NCI-H128 (cell line): ENCODE data around the gene EML4.

Experiments used
- DNase-seq: peaks from one replicate; lab custom pipeline; 2025; ENCODE audit not compliant: unreplicated experiment; lab: John Stamatoyannopoulos, UW

The EML4 gene

DNA sequence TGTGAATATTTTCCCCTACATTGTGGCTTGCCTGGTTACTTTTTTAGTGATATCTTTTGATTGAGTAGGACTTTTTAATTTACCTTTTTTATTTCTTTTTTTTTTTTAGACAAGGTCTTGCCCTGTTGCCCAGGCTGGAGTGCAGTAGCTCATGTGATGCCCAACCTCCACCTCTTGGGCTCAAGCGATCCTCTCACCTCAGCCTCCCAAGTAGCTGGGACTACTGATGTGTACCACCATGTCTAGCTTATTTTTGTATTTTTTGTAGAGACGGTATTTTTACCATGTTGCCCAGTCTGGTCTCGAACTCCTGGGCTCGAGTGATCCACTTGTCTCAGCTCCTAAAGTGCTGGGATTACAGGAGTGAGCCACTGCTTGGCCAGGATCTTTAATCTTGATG is 25.3 kb downstream of the EML4 start:
- DNase-seq: no peak

DNA sequence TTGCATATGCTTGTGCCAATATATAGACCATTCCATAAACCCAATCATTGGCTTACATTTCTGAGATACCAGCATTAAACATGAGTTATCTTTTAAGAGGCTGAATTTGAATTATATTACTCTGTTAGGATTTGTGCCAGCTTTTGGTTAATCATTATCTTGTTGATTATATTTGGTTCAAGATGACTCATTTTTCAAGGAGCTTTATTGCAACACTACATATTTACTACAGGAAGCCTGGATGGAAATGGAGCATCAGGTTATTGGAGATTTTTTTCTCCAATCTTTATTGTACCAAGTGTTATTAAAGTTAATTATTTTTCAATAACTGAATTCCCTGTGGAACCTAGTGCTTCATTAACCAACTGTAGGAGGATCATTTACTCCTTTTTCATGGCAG is 26.4 kb downstream of the EML4 start:
- DNase-seq: no peak

DNA sequence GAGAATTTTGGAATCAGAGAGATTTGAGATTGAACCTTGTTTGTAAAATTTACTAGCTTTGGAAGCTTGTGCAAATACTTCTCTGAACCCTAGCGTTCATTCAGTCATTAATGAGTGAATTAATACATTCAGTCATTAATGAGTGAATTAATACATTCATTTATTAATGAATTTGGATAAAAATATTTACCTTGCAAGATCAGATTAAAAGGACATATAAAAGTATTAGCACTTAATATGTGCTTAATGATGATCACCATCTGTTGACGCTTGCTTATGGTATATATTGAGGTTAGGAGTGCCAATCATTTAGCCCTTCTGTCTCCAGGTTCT is 26.9 kb downstream of the EML4 start:
- no peak for DNase-seq

DNA sequence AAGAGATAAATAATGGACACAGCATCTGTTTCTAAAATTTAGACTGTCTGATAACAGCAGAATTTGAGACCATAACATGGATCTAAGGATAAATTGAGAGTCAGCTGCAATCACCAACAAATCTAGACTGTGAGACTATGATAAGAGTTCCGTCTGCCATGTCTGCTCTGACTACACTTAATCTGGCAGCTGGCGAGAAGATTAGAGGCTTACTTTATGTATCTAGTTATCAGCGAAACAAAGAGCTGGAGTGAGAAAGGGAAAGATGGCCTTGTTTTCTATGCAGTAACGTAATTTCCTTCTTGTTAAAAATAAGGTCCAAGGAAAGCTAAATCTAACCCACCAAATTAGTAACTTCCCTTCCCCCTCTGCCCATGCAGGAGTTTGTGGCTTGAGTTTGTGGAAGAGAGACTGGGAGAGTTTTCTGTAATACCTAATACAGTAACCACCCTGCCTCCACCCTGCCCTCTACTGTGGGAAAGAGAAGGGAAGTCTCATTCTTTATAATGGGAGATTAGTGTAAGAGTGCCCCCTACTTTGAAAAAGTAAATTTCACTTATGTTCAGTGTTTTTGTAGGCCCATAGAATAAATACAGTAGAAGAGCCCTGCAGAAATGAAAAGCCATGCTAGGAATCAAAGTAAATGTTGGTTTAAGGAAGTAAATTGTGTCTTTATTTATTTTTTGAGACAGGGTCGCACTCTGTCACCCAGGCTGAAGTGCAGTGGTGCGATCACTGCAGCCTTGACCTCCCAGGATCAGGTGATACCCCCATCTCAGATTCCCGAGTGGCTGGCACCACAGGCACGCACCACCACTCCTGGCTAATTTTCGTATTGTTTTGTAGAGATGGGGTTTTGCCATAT is 27.5 kb downstream of the EML4 start:
- no peak for DNase-seq

DNA sequence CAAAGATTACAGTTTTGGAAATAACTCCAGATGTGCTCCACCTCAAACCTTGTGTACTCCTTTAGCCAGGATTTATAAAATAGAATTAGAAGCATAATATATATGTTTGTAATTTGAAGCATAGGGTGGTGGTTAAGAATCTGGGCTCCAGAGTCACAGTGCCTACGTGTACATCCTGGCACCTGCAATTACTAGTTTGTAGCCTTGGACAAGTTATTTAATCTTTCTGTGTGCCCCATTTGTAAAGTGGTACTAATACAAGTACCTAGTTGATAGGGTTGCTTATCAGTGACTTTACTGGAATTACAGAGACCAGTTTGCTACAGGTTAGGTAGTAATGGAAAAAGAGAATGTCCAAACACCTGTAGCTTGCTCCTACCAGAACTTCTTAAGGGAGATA is 28.6 kb downstream of the EML4 start:
- DNase-seq: no peak

DNA sequence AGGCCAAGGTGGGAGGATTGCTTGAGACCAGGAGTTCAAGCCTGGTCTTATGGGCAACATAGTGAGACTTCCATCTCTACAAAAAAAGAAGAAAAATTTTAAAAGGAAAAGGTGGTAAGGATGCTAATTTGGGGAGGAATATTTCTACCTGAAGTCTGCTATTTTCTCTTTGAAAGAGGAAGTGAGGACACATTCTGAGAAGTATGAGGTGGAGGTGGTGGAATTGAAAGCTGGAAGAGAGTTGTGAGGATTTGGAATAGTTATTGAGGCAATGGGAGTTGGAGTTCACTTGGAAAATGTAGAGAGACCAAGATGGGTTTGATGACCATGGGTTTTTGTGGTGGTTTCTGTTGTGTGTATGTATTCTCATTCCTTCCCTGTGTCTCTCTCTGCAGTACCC is 29.3 kb downstream of the EML4 start:
- DNase-seq: no peak

DNA sequence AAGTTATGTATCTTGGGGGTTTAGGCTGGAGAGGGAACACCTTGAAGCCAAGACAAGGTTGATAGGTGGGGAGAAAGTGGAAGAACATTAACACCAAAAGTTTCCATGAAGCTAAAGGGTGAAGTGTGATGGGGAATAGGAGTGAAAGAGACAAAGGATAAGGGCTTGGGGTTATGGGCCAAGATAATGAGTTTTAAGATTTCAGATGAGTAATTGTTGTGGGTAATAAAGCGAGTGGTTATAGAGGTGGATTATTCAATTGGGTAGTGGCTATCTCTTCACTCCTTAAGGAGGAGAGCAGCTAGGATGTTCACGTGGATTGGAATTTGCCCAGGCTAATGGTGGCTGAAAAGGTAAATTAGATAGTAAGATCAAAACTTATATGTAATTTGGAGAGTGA is 29.8 kb downstream of the EML4 start:
- DNase-seq: no peak

DNA sequence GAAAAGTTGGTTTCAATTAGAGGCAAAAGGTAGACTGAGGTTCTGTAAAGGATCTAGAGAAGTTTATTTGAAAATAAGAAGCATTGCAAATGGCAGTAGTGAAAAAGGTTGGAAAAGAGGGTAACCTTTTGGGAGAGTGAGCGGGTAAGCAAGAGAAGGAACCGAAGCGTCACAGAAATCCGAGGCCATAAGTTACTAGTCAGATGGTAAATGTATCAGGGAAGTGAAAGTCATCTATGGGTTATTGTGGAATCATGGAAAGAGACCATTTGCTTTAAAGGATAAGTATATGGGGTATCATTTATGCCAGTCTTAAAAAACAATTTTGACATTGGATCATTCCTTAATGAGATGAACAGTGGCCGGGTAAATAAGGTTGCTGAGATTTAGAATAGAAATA is 30.5 kb downstream of the EML4 start:
- DNase-seq: no peak

DNA sequence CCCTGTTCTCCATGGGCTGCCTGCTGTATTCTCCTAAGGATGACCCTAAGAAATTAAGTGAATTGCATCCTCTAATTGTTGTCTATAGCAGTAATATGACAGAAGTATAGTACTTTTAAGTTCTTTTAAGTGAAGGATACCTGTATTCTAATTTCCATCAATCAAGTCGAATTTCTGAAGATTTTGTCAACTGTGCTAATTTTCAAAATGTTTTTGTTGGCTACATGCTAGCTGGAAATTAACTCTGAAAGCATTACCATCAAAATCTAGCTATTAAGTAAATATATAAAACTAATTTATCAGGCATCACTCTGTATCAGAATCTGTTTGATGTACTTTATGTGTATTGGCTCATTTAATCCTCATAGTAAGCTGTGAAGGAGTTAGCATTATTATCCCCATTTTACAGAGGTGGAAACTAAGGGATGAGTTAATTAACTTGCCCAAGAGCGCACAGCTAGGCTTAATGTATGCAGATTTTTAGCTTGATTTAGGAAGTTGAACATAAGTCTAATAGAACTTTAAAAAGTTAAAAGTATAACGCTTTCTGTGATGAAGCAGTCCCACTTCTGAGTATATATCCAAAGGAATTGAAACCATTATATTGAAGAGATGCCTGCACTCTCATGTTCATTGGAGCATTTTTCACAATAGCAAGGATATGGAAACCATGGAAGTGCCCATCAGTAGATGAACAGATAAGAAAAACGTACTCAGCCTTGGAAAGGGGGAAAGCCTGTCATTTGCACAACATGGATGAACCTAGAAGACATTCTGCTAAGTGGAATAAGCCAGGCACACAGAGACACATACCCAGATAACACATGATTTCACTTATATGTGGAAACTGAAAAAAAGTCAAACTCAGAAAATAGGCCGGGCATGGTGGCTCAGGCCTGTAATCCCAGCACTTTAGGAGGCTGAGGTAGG is 32.0 kb downstream of the EML4 start:
- DNase-seq: no peak

DNA sequence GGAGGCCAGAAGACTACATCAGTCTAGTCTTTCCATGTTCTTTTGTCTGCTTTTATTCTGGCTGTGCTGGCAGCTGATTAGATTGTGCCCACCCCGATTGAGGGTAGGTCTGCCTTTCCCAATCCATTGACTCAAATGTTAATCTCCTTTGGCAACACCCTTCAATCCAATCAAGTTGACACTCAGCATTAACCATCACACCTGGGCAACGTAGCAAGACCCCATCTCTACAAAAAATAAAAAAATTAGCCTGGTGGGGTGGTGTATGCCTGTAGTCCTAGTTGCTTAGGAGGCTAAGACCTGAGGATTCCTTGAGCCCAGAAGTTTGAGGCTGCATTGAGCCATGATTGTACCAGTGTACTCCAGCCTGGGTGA is 33.5 kb downstream of the EML4 start:
- no peak for DNase-seq

DNA sequence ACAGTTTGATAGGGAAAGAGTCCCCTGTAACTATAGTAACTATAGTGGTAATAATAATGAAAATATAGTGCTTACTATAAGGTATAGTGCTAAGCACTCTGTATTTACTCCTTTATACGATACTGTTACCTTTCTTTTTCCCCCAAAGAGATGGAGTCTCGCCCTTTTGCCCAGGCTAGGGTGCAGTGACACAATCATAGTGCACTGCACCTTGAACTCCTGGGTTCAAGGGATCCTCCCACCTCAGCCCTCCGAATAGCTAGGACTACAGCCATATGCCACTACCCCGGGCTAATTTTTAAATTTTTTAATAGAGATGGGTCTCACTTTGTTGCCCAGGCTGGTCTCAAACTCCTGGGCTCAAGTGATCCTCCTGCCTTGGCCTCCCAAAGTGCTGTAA is 34.6 kb downstream of the EML4 start:
- no peak for DNase-seq

DNA sequence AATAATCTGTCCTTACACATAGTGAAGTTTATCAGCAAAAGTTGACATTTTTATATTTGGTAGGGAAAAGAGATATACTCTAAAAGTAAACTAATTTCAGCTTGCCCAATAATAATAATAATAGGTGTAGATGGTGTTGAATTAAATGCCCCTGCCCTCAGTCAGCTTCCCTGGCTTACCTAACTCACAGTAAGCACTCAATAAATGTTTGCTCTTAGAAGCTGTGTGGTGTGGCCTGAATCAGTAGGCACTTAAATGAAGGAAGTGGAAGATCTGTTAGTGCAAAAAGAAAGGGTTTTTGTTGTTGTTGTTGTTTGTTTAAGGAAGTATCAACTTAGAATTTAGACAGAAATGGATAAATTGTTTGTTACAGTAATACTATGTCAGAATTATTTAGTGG is 36.2 kb downstream of the EML4 start:
- no peak for DNase-seq

DNA sequence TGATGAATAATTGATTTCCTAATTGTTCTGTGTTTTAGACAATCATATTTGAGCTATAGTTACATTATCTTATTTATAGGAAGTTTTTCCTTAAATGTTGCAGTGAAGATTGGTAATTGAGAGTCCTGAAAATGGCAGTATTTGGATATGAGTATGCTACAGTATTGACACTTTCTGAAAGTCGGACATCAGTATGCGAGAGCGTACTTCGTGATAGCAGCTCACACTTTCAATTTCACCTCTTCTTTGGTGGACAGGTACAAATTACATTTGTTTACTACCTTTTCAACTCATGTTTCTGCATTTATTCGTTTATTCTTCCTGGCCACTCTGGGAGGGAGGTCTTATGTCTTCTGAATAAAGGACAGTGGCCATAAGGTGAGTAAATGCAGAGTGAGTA is 38.7 kb downstream of the EML4 start:
- no peak for DNase-seq

DNA sequence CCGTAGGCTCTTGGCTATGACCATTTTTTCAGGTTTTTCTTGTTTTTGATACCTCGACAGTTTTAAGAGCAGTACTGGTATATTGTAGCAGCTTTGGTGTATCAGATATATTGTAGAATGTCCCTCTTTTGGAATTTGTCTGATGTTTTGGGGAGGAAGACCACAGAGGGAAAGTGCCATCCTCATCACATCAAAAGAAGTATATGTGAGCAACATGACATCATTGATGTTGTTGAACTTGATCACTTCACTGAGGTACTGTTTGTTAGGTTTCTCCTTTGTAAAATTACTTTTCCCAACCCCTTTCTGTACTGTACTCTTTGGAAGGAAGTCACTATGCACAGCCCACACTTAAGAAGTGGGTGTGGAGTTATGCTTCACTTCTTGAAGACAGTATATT is 41.0 kb downstream of the EML4 start:
- DNase-seq: no peak

DNA sequence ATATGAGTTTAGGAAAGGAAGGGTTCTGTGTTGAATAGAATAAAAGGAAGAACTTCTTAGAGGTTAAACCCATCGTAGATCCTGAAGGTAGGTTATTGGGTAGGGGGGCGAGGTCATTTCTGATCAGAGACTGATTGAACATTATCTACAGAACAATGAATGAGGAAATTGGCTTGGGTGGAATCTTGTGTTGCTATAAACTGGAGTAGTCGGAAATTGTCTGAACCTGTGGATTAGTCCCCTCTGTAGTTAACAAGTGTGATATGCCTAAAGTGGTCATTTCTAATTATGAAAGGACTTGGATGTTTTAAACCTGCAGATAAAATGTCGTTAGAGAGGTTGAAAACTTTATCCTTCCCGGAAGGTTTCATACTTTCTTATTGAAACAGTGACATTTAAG is 42.1 kb downstream of the EML4 start:
- DNase-seq: no peak

DNA sequence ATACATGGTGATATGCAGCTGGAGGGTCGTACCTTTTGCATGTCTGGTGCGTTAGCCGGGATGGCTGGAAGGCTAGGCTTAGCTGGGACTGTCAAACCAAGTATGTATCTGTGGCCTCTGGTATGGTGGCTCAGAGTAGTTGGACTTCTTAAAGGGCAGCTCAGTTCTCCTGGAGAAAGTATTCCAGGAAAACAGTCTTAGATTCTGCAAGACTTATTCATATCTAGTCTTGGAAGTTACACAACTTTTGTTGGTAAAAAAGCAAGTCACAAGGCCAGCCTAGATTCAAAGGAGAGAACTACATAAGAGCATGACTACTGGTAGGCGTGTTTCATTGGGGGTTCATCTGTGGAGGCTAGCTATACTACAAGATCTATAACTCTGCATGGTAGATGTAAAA is 45.5 kb downstream of the EML4 start:
- no peak for DNase-seq

DNA sequence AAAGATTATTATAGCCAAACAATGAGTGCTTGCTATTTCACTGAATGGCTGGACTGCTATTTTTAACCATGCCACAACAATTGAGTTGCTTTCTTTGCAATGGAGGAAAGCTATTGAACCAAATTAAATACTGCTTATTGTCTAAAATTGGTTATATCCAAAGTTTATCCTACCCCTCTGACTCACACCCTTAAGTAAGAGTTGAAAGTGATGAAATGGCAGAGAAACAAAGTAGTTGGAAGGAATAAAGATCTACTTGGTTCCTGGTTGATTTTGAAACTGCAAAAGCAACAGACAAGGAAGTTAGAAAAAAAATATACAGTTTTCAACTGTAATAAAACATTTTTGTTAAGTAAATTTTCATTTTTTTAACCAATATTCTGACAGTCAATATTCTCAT is 47.5 kb downstream of the EML4 start:
- DNase-seq: no peak

DNA sequence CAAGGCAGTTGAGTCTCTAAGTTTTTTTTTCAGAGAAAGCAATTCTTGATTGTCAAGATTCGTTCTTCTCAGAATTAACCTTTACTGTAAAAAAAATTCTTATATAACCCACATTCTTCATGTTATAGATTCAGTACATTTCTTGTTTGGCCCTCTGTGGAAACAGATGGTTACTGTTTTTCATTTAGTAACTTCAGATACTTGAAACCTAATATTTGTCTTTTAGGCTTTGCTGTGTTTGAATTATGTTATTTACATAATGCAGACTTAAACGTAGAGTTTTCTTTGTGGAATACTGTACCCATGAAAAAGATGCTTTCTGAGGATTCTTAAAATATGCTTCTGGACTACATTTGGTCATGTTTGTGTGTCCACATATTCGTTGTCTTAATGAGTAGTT is 48.2 kb downstream of the EML4 start:
- no peak for DNase-seq

DNA sequence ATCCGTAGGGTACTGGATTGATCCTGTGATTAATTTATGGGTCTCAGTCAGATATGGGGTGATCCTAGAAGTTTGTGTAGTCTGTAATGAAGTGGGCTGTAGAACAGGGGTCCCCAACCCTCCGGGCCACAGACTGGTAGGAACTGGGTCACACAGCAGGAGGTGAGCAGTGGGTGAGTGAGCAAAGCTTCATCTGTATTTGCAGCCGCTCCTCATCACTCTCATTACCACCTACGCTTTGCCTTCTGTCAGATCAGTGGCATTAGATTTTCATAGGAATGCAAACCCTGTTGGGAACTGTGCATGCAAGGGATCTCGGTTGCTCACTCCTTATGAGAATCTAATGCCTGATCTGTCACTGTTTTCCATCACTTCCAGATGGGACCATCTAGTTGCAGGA is 48.8 kb downstream of the EML4 start:
- no peak for DNase-seq

DNA sequence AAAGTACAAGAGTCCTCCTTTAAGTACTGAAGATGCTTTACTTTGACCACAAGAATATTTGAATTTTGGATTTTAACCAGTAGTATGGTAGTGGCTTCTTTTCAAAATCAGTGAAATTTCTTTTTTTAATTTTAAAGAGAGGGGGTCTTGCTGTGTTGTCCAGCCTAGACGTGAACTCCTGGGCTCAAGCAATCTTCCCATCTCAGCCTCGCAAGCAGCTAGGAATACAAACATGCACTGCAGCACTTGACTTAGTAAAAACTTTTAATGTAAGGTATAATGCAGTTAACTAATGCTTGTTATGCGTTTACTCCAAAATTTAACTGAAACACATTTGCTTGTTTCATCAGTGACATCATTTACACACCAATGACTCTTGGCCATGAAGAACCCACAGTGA is 49.6 kb downstream of the EML4 start:
- no peak for DNase-seq

DNA sequence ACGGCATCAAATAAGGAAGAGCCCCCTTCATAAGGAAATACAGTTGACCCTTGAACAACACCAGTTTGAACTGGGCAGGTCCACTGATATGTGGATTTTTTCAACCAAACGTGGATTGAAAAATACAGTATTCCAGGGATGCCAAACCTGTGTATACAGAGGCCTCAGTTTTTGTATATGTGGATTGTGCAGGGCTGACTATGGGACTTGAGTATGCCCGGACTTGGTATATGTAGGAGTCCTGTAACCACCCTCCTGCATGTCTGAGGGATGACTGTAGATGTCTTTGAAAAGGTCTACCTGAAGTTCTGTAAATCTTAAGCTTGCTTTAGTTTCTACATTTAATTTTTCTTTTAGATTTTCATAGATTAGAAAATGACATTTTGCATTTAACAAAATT is 50.0 kb downstream of the EML4 start:
- DNase-seq: no peak

DNA sequence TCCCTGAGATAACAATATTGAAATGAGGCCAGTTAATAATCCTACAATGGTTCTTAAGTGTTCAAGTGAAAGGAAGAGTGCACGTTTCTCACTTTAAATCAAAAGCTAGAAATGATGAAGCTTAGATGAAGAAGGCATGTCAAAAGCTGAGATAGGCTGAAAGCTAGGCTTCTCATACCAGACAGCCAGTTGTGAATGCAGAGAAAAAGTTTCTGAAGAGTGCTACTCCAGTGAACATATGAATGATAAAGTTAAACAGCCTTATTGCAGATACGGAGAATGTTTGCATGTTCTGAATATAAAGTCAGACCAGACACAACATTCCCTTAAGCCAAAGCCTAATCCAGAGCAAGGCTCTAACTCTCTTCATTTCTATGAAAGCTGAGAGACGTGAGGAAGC is 51.4 kb downstream of the EML4 start:
- no peak for DNase-seq
